GM18909 (cell line): ENCODE data around the gene GALK1.
"Not testable (repeated sequence)": the region's sequence is repeated elsewhere in the genome, so short reads cannot be mapped to it uniquely, and the experiment has no call there.

Experiments
- ATAC-seq: cut with Tn5 transposase; IDR thresholded peaks from one replicate; pipeline ENCODE4 v1.9.1; 2021; ENCODE audit warnings: mild to moderate bottlenecking; ENCODE audit not compliant: unreplicated experiment, poor library complexity

The GALK1 gene

DNA sequence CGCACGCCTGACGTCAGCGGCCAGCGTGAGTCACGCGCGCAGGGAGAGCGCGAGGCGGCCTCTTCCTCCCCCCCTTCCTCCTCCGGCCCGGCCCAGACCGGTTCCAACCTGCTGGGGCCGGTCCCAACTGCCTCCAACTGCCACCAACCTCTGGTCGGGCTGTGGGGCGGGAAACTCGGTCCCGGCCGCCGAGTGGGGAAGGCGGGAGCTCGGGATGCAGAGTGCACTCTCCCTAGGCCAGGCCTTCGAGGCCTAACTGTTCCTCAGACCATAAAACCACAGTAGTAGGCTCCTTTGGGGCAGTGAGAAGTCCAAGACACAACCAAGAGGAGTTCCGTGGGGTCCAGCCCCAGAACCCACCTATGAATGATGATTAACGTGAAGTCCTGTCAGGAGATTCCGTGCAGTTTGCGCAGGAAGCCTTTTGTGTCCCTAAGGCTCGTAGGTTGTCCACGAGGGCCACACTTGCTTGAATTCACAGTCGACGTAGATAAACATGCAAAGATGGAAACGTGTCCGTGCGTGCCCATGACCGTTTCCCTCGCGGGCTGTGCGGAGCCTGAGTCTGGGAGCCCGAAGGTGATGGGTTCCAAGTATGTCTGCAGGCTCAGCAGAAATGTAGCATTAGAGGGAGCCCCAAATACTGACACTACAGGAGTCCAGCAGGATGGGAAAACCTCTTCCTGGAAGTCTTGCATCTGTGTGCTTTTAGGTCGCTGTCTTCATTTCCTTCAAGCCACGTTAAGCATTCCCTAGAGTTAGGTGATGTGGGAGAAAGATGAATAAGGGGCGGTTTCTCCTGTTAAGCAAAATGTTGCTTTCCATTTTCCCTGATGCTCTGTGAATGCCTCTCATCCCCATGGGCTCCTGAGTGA is 20.3 kb upstream of the GALK1 start:
- peak; percentile 53 for ATAC-seq

DNA sequence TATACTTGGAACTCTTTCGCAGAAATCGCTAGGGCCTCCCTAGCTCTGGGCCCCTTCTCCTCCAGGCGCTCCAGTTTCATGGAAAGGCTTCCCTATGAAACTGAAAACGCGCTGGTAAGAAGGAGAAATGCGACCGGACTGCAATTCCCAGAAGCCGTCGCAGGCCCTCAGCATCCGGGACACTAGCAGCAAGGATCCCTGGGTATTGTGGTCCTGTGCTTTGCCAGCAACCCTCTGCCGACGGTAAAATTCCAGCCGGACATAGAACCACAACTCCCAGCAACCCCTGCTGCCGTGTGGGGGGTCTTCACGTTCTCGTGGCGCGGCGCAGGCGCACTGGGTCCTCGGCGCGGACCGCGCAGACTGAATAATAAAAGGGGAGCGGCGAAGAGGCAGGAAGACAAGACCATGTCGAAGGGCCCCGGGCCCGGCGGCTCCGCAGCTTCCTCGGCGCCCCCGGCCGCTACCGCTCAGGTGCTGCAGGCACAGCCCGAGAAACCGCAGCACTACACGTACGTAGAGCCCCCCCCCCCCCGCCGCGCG is 19.6 kb upstream of the GALK1 start, which contains the start of gene UNK:
TSS of gene UNK (plus strand) at position 334 of the 543 bp plus-strand sequence. CDS start at position 409, 75 bp downstream.
- peak; percentile 60 for ATAC-seq

DNA sequence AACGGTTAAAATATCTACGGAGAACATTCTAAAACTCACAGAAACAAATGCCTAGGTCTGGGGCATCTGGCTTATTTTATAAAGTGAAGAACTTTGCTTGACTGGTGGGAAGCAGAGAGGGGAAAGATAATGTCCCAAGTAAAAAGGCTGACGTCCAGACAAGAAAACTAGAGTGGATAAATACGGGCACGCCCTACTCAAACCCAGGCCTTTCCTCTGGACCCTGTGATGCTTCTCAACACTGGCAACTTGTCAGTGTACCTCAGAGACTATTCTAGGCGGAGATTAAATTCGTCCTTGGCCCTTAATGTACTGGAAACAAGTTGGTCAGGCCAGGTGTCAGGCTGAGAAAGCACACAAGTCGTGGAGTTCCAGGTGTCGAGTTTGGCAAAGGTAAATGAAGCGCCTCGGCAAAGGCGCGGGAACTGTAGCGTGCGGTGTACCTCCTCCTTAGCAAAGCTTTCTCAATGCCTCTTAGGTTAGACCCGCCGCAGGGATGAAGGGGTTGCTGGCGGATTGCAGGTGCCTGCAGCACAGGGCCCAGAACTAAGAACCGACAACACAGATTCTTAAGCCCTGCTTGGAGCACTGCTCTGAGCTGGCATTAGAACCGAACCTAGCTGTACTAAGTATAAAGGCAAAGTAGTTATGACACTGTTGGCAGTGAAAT is 18.9 kb upstream of the GALK1 start:
- ATAC-seq: peak; percentile 0

DNA sequence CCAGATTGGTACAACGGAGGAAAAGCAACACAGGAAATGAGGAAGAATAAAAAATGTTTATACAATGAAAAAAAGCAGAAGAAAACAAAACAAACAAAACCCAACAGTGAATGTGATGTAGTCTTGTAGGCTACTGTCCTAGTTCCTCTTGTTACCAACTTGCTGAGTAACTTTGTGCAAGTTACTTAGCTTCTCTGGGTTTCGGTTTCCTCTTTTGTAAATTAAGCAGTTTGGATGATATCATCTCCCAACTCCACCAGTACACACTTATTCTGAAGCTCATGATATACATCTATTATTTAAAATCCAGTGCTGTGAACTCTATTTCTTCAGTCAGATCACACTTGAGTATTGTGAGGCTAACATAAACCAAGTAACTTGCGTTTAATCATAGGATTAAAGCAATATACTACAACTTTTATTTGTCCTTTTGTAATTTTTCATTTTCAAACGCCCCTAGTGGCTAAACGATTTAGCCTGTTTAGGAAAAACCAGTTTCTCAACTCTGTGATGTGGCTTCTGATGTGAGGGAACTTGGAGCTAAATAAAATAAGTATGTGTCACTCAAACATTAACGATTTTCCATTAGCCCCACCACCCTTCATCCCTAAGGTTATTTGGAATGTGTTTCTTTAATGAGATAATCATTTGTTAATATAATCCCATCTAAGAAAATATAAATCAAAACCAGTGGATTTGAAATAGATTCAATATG is 18.2 kb upstream of the GALK1 start:
- ATAC-seq: no peak

DNA sequence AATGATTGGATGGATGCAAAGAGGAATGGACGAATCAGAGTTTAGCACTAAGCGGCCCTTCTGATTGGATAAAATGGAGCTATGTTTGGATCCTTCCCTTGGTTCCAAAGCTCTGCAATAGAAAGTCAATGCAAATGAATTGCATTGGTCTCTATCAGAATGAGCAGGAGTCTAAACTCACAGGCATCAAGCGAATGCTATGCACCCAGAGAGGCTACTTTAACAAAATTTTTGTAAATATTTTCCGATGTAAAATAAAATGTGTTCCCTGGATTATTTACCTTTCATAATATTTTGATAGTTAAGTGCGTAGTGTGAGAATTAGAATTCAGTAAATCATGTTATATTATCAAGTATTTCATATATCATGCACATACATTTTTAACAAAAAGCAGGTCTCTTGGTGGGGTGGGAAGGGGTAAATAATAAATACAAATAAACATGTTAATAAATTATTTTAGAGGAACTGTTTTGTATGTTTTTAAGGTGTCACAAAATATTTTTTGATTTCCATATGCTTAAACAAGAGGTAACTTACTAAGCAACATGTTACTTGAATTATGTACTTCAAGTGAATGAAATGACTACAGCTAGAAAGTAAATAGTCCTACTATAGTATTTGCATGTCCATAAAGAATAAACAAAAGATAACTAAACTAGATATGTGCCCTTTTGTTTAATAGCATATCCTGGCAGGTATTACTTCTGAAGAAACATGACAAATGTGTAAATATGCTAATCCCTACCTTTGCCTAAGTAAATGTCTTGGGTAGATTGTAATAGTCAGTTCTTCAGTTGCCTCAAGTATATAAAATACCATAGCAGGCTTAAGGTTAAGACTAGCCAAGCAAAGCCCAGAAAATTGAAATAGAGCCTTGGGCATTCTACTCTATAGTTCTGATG is 15.2 kb upstream of the GALK1 start:
- ATAC-seq: no peak

DNA sequence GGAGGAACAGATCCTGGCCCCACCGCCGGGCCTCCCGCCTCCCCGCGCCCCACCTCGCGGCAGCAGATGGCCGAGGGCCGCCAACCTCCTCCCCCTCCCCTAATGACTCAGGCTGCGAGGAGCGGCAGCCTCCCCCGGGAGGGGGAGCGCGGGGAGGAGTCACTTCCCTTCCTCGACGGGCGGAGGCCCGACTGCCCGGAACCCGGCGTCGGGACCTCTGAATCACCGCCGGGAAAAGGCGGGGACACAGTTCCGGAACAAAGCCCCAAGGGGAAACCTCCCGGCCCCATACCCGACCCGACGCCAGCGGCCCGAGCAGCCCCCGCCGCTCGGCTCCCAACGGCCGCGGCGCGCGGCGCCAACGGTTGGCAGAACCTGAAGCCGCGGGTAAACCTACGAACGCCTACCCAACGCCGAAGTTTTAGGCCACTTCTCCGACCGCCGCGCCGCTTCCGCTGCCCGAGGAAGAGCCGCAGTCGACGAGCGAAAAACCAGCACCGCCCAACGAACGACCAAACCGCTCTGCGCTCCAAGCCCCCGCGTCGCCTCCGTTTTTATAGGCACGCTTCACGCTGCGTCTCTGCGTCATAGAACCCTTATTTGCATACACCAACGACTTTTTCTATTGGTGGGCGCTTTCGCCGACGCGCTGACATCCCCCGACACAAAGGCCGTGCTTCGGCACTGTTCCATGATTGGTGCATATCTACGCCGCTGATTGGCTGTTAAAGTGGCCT is 14.4 kb upstream of the GALK1 start:
- peak; percentile 72 for ATAC-seq

DNA sequence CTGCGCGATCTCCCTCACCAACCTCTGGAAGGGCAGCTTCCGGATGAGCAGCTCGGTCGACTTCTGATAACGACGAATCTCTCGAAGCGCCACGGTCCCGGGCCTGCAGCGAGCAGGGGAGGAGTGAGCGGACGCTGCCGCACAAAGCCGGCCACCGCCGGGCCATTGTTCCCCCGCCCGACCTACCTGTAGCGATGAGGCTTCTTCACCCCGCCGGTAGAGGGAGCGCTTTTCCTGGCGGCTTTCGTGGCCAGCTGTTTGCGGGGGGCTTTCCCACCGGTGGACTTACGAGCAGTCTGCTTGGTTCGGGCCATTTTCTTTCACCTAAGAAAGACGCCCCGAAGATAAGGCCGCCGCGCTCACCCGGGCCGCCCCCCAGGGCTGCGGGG is 13.9 kb upstream of the GALK1 start:
- peak; percentile 11 for ATAC-seq

DNA sequence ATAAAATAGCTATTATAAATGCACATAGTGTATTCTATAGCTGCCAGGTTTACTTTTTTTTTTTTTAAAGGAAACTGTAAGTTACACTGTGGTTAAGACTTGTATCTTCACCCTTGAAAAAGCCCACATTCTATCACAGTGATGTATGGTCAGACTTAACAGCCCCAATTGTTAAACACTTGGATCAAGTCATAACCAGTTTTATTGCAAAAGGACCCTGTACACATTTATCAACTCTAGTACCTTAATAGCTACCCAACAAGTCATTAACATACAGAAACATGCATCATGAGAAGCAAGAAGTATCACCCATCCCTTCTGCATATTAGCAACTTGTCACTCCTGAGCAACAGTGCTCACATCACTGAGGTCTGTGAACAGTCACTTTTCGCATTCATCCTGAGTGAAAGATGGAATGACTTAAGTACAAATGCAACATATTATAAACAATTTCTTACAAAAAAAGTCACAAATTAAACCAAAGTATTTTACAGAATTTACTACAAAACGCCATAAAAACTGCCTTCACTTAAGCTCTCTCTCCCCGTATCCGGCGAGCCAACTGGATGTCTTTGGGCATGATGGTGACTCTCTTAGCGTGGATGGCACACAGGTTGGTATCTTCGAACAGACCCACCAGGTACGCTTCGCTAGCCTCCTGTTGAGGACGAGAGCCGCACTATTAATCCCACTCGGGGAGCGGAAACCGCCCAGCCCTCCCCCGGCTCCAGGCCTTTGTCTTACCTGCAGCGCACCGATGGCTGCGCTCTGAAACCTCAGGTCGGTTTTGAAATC is 13.3 kb upstream of the GALK1 start:
- ATAC-seq: not testable (repeated sequence)

DNA sequence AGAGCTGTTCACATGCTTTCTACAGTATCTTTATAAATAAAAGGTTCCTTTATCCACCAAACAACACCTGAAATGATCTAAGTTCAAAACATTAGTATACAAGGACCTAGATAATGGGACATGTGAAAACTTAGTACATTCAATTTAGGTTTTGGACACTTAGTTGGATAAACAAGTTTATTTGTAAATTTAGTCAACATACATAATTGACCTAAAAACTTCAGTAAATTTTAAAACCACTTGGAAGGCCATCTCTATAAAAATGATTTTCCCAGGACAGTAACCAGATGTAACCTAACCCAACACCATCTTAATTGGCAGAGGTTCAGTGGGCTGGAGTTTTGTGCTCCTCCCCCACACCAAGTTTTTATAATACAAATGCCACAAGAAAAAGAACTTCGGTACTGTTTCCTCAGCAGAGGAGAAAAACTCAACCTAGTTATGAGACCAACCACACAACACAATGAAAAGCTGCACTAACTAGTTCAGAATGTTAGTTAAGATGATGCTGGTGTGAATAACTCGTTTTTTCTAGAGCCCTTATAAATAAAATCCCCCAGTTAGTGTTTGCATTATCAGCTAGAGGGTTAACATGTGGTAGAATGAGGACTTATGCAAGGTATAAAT is 12.4 kb upstream of the GALK1 start:
- ATAC-seq: no peak

DNA sequence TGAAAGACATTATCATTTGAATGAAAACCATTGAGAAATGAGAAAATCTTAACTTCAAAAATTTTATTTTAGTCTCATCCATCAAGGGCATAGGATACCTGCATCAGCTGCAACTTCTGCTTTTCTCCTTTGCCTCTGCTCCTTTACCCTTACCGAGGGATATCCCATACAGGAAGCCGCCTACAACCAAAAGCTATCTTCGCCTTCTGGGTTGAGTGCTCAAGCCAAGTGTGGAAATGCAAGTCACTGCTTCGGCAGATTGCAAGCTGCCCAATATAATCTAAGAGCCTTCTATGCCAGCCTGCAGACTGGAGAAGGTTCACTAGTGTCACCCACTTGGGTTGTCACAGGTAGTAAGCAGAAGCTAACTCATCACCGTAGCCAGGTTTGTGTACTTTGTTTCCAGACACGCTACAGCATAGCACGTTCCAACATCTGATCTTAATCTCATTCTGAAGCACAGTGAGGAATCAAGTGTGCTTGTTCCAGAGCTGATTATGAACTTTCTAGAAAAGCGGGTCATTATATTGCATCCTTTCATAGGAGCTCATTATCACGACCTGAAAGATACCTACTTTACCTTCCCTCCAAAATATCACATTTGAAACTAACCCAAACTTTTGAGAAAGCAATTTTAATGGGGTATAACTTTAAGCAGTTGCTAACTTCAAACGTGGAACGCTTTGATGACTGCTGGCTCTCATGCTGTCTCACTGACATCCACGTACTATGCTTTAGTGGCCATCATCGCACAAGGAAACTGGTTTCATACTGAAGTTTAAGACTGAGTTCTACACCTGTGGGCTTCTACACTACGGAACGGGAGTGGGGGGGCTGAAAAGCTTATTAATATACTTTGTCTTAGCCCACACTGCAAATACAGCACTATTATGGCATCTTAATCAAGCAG is 11.6 kb upstream of the GALK1 start:
- ATAC-seq: no peak

DNA sequence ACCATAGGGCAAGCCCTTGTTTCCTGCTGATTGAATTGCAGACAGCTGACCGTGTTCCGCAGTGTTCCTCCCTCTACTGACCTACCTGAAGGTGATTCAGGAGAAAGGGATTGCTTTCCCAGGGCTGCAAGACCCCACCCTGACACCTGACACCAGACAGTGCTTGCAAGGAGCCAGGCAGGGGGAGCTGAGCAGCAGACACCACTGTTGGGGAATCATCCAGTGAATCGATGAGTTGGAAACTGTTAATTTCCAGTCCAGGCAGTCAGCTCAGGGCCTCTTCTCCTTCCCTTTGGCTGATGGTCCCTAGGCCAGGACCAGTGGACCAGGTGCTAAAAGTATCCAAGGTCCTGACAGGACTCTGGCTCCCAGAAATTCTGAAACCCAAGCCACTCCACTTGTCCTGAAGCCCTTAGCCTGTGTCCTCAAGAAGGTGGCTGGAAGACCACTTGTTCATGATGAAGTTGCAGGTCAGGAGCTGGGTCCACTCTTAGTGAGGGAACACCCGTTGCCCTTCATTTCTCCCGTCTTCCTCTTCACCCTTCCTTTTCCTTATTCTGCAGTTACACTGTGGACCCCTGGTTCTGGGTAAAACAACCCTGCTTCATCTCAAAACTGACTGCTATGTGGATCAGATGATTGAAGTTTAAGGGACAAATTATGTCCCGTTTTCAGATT is 10.1 kb upstream of the GALK1 start:
- no peak for ATAC-seq

DNA sequence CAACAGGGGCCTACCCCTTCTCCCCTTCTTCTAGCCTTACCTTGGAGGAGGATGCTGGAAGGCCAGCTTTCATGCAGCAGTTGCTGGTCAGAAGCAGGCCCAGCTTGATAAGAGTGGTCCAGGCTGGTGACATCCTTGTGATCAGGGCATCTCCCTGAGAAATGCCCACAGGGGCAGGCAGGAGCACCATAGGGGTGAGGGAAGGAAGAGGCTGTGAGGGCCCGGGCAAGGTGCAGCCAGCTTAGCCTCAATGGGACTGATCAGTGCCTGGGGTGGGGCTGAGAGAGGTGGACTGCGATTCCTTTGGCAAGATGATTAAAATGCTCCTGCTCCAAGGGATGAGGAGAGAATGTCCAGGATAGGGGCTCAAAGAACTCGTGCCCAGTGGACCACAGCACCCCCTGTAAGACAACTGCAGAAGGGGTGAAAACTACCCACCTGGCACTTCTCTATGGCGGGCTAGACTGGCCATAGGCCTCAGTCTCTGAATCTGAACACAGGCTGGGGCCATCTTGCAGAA is 9.5 kb upstream of the GALK1 start:
- no peak for ATAC-seq

DNA sequence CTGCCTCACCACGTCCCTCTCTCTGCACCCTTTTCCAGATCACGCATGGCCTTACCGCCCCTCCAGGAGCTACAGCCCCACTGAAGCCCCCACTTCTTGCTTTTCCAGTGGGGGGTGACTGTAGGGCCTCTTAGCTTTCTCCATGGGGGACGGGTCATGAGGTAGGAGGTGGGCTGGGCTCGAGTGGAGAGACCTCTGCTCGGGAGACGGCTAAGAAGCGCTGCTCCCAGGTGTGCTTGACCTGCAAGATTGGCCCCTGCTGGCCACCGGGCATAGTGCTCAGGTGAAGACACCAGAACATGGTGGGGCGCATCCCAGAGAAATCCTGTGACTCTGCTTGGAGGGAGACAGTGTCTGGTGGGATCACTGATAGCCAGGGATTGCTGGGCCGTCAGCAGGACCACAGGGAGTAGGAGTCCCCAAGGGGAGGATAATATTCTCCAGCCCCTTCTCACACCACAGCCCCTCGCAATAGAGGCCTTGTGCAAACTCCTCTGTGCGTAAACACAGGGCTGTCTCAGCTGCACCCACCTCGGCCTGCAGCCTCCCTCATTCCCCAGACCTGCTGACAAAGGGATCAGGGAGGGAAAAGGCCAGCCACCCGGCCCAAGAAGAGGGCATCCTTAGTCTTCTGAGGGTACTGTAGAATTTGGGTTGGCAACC is 8.9 kb upstream of the GALK1 start:
- no peak for ATAC-seq

DNA sequence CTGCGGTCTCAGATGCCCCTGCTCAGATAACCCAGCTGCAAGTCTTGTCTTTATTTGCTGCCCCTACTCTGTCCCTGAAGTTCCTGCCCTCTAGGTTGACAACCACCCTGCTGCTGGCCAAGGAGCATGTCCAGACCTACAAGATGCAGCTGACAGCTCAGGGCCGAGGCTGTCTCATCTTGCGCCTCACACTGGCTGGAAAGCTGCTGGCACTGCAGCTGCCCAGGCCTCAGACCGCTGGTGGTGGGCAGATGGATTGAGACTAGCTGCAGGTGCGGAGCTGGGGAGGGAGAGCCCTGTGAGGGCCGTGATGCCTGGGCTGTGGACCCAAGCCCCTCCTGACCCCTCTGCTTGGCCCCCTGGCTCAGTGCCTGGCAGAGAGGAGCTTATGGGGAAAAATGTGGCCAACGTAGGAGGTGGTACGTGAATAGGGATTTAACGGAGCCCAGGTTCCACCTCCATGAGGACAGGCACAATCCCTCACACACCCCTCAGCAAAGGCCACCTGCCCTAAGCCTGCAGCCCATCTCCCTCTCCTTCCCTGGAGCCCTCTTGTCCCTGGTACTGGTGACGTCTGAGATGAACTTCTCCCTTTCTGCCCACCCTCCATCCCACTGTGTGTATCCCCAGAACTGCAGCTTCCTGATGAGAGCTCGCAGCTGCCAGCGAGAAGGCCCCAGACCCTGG is 8.3 kb upstream of the GALK1 start:
- no peak for ATAC-seq
